GM12801 (cell line): Measurements from ENCODE around the gene VSX2.

Experiments used
- CTCF ChIP-seq: IDR thresholded peaks from one replicate; pipeline ENCODE4 v1.5.1; 2011; ENCODE audit warnings: control low read depth; ENCODE audit not compliant: insufficient read length; ENCODE audit errors: extremely low read depth

Gene VSX2

DNA sequence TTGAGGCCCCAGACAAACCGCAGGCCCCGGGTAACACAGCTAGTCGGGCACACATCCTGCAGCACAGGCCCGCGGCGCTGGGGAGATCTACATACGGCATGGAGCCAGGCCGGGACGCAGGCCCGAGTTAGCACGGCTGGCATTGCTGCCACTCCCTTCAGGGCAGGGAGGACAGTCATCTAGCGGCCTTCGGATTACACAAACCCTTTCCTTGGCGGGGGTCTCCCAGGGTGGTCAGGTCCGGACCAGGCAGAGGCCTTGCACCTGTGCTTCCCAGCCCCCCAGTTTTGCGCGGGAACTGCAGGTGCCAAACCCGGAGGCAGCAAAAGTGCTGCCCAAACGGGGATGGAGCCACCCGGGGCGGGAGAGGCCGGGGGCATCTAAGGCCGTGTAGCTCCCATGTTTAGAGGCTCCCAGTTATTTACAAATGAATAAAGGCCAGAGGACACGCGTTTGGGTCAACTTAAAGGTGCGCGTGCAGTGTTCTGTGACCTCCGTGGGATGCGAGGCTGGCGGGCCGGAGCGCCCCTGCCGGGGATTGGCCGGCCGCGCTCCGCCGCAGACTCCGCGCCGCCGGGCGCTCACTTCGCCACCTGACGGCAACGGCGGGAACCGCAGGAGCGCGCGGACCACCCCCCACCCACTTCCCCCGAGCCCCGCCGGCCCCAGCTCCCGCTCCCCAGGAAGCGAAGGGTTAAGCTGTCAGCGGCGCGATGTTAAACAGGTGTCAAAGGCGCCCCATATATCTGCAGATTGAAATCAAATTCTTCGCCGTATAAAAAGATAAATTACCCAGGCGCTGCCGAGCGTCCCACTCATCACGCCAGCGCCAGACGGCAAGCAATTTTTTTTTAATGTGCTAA is 18.1 kb downstream of the VSX2 start:
- TF ChIP-seq CTCF: no peak

GRCh38 chr14:74257941-74258763 is 18.9 kb downstream of the VSX2 start:
- no peak for TF ChIP-seq CTCF

DNA sequence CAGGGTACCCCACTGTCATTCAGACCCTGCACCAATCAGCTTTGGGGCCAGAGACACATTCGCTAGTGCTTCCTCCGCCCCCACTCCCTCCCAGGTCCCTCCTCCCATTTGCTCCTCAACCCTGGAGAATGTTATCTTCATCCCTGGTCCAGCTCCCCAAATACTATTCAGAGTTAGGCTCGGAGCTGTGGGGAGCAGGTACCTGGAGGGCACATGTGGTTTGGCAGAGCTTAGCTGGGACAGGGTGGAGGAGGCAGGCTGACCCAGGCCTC is 19.5 kb downstream of the VSX2 start:
- TF ChIP-seq CTCF: no peak

- TF ChIP-seq CTCF: no peak
Observed at GRCh38 chr14:74259513-74259912, 20.3 kb downstream of the VSX2 start.

DNA sequence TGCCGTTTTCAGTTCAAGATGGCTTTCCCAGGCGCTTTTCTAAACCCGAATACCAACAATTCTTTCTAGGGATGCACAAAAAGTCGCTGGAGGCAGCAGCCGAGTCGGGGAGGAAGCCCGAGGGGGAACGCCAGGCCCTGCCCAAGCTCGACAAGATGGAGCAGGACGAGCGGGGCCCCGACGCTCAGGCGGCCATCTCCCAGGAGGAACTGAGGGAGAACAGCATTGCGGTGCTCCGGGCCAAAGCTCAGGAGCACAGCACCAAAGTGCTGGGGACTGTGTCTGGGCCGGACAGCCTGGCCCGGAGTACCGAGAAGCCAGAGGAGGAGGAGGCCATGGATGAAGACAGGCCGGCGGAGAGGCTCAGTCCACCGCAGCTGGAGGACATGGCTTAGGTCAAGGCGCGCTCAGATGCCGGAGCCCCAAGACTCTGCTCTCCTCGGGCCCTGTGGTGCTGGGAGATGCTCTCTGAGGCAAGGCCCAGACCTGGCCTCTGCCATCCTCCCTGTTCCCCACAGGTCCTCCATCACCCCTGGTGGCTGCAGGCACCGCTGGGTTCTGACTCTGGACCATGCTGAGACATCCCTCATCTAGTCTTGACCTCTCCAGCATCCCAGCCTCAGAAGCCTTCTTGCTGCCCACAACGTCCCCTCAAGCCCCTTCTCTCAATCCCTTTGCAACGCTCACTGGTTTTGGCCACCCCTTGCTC is 21.4 kb downstream of the VSX2 start:
- no peak for TF ChIP-seq CTCF

GRCh38 chr14:74261288-74261687 is 22.0 kb downstream of the VSX2 start:
- TF ChIP-seq CTCF: no peak

GRCh38 chr14:74262076-74262475 is 22.8 kb downstream of the VSX2 start:
- no peak for TF ChIP-seq CTCF
